HG02870 (cell line): ENCODE measurements around the gene SRGAP2.
"Not testable (repeated sequence)": the region's sequence is repeated elsewhere in the genome, so short reads cannot be mapped to it uniquely, and the experiment has no call there.

ENCODE experiments used
- ATAC-seq: cut with Tn5 transposase; IDR thresholded peaks from one replicate; pipeline ENCODE4 v1.9.1; 2021; ENCODE audit warnings: mild to moderate bottlenecking, moderate library complexity; ENCODE audit not compliant: unreplicated experiment

Gene SRGAP2

DNA sequence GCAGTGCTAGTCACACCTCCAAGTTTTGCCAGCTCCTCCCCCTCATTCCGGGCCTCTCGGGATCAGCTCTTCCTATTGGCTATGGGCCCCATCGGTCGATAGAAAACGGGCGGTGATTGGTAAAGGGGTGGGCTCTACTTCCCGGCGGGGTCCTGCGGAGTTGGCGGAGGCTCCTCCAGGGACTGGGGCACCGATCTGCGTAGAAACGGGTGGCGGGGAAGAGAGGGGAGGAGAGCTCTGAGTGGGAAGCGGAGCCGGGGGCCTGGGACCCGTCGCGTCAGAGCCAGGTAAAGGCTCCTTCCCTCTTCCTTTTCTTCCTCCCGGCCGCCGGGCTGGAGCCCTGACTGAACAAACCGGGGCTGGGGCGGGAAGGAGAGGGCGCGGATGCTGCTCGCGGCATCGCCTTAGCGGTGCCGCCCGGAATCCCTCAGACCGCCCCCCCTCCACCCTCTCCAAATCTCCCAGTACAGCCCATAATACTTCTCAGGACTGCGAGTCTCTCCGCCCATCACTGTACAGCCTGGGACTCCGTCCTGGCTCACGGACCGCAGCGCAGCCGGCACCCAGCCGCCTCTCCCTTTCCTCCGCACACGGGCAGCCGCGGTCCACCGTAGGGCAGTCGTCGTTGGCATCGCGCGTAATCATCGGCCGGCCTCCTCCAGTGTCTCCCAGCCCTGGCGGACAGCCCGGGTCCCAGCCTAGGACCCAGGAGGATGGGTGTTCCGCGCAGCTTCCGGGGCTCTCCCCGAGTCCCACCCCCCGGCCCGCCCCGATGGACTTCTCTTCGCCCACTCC is at the start of gene SRGAP2:
SRGAP2 (plus strand) TSS at position 178 of the 795 bp plus-strand sequence. CDS start 2,430 bp downstream, outside the sequence.
- not testable (repeated sequence) for ATAC-seq

DNA sequence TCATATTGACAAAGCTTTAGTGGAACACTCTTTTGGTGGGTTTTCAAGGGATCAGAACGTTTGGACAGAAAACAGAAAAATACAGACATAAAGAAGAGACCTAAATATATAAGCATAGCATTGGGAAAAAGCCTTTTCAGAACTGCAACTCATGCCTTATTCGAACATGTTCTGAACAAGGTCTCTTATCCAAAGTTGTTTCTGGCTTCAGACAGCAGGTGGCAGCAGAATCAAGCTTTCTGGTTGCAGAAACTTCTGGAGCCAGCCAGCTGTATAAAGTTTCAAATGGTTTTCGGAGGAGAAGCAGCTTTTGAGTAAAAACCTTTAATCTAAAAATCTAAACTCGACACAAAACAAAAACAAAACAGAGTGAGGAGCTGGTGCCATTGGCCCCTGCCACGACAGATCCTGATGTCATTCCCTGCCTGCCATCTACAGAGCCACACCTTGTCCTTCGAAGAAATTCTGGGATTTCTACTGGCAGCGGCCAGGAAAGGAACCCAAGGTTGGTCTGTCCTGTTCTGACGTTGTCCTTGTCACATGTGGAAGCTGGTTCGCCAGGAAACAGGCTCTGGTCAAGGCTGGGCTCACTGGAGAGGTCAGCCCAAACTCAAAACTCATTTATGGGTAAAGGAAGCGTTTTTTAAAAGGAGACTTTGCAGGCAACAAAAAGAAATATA is 35.9 kb upstream of the SRGAP2 start:
- ATAC-seq: not testable (repeated sequence)

DNA sequence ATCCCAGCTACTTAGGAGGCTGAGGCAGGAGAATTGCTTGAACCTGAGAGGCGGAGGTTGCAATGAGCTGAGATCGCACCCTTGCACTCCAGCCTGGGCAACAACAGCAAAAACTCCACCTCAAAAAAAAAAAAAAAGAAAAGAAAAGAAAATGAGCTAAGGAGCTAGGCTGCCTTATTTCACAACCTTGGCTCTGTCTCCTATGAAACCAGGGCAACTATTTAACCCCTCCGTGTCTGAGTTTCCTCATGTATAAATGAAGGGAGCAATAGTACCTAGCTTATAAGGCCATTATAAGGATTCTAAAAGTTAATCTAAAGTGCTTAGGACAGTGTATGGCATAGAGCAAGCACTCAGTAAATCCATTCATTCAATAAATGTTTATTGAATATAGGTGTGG is 33.5 kb upstream of the SRGAP2 start:
- not testable (repeated sequence) for ATAC-seq

DNA sequence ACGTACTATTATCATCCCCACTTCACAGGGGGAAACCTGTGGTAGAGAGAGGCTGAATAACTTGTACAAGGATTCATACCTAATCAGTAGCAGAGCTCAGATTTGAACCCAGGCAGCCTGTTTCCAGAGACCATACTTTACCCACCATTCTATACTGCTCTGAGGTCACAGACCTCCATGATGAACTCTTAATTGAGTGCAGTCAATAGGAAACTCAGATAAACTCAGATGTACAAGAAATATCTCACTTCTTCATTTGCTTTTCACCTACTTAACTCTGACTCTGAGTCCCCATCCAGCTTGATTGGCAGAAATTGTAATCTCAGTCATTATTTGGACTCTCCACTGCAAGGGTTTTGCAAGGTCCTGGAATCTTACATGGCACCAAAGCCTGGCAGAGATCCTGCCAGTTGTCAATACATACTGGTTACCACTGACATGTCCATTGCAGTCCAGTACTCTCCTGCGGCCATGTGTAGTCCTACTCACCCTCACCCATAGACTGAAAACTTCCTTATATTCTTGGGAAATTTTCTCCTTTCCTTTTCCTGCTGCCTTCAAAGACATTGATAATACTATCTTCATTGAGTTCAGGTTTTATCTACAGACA is 30.1 kb upstream of the SRGAP2 start:
- ATAC-seq: not testable (repeated sequence)

DNA sequence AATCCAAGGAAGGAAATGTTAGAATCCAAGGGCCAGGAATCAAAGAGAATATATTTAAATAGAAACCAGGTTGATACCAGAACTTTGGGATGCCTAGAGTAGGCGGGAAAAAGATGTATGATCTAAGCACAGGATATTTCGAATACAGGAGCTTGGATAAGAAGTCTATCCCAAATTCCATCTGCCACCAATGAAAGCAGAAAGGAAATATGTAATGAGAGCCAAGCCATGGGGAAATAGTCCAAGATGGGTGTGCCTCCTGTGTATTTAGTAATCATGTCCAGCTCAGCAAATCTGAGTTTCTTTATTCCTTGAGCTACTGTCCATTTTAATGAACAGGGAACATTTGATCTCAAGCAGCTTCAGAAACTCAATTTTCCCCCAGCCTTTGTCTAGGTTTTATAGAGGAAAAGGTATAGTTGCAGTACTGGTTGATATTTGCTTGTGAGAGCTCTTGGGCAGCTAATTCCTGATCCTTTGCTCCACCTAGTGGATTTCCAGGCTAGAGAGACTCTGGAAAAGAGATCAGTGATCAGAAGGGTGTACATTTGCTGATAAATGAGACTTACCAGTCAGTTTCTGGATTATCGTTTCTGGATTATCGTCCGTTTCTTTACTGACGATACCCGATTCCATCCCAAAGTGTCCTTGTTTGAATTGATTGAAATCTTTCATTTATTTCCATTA is 29.0 kb upstream of the SRGAP2 start:
- not testable (repeated sequence) for ATAC-seq

DNA sequence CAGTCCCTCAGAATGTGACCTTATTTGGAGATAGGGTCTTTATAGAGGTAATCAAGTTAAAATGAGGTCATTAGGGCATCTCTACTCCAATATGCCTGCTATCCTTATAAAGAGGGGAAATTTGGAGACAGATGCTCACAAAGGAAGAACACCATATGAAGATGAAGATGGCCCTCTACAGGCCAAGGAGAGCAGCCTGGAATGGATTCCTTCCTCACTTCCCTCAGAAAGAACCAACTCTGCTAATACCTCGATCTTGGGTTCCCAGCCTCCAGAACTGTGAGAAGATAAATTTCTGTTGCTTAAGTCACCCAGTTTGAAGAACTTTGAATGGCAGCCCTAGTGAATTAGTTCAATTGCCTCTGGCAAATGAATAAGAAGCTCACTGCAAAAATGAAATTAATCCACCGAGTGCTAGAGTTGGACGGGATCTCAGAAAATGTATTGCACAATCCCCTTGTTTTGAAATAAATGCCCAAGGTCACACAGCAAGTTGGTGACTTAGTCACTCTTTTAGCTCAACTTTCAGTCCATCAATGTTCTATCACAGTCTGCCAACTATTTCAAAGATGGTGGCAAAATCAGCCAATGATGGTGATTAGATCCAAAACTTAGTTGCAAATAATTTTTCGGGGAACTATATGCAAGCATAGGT is 27.8 kb upstream of the SRGAP2 start:
- ATAC-seq: not testable (repeated sequence)

DNA sequence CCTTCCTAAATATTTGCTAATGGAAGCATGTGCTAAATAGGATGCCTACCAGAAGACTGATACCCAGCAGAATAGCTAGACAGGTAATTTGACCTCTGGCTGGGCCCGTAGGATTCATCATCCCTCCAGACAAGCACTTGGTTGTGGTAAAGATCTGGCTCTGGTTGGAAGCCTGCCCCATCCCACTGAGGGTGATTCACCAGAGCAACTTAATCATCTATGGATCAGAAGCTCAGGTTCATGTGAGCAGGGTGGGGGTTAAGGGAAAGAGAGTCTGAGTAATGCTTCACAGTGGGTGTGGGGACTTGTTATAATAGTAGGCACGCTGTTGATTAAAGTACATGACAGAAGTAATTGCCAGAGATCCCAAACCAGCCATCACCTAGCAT is 27.2 kb upstream of the SRGAP2 start:
- ATAC-seq: not testable (repeated sequence)

DNA sequence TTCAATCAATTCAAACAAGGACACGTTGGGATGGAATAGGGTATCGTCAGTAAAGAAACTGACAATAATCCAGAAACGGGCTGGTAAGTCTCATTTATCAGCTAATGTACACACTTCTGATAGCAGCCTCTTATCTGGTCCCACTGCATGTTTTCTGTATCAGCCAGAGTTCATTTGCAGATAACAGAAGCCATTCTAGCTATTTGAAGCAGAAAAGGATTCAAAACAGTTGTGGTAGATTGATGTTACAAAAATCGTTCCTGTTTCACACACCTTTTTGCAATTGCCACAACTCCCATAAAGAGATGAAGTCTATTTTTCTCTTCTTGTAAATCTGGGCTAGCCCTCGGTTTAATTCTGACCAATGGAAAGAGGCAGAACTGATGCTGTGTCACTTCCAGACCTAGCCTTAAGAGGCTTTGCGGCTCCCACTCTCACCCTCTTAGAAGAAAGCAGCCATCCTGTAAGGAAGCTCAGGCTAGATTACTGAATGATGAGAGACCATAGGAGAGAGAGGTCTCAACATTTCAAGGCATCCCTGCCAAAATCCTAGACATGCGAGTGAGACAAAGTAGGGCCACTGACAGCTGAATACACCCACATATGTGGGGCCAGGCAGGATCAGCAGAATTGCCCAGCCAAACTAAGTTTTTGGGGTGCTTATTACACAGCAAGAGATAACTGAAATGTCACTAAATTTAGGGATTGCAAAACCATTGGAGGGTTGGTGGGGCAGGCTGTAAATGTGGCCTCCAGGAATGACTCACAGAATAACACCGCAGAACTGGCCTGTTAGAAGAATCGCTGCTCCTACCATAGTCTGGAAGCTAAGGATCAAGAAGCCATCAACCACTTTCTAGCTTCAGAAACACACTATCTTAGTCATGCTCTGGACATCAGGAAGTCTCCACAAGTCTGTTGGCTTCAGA is 25.0 kb upstream of the SRGAP2 start:
- ATAC-seq: not testable (repeated sequence)

DNA sequence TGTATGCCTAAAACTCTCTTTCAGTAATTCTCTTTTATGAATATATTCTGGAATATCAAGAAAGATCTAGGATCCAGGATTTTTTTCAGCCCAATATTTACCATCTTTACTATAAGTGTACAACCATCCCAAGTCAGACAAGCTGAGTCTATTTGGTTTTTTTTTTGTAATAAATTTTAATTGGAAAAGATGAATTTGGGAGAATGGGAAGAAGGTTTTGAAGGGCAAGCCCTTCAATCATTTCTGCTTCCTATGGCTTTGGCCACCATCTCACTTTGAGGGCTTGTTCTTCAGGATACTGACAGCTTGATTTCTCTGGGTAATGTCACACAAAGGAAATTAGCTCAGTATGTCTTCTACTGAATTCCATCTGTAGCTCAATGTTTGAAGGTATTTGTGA is 23.7 kb upstream of the SRGAP2 start:
- not testable (repeated sequence) for ATAC-seq

DNA sequence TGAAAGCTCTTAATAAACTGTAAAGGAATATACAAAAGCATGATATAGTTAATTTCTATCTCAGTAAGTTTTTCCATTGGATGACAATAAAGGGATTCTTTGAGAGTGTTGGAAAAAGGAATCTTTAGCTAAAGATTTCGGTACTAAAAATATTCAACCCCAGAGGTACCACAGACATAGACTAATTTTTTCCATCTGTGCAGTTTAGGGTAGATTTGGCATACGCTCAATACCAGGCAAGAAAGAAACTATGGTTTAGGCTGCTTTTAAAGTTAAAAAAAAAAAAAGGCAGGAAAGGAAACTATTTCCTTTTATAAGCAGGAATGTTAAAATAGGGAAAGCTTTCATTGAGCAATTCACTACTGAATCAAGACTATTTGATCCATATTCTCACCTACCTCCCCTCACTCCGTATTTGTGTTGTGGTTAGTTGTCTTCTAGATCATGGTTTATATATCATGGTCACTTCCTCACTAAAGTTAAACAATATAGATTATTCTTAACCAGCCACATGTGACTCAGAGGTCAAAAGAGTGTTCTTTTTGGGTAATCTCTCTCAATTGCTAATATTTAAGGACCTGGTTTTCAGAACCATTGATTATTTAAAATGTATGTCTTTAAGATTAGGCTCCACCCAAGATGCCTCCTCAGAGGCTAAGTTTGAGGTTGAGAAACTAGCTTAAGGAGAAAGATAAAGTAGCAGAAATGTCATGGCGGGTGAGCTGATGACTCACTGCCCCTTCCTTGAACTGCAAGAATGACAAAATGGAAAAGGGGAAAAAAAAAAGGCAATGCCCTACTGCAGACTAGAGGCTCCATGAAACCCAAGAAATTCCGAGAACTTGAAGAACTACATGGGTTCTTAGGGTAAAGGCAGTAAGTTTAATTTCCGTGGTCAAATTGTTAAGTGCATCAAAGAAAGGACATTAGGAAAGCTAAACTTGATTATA is 20.7 kb upstream of the SRGAP2 start:
- not testable (repeated sequence) for ATAC-seq

DNA sequence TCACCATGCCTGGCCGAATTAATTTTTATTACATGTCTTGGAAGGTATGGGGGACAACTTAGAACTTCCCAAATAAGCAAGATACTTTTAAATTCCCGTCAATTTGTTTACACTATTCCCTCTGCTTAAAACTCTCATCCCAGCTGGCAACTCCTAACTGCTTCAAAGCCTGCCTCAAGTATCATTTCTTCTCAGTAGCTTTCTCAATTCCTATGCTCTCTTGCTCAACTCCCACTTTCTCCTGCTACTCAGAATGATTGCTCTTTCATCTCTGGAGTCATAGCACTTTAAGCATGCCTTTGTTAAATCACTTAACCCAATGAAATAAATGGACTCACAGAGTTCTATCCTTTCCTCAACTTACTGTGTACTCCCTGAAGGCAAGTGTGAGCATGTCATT is 19.6 kb upstream of the SRGAP2 start:
- ATAC-seq: not testable (repeated sequence)

DNA sequence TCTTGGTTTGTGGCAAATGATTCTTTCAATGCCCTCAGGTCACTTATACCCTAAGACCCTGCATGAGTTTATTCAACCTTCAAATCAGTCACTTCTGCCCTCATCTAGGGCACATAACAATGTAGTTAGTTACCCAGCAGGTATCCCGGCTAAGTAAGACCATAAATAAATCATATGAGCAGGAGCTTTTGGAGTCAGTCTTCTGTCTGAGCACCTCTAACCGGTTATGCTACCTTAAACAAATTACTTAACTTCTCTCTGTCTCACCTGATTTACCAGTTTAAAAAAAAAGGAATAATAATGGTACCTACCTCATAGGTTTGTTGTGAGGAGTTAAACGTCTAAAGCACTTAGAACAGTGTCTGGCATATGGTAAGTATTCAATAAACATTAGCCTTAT is 17.6 kb upstream of the SRGAP2 start:
- ATAC-seq: not testable (repeated sequence)

DNA sequence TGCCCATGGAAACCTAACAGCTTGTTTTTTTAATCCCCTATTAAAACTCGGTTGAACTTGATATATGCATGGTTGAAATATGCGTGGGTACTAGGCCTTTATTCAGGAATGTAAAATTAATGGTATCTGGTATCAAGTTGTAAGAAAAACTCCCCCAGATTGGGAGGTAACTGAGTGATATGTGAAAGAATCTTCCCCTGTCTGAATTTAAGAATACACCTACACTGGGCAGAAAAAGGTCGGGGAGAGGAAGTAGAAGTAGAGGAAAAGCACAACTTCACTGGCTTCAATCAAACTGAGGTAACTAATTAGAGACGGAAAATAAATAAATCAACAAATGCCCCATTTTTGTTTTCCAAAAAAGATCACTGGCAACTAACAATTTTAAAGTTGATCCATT is 16.5 kb upstream of the SRGAP2 start:
- not testable (repeated sequence) for ATAC-seq

DNA sequence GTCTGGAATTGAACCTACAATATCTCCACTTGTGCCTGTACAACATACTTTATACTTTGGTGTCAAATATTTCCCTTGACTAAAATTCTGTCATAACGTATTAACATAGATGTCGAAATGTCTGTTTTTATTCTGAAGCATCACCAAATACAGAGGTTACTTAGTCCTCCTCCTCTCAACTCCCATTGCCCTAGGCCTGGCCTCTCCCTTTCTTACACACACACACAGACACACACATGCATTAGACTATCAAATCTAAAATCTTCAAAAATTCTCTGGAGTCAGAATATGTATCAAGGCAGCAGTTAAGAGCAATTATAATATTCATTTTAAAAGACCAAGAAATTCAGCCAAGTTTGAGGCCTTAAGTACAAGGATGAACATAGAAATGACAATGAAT is 8.2 kb upstream of the SRGAP2 start:
- ATAC-seq: not testable (repeated sequence)

DNA sequence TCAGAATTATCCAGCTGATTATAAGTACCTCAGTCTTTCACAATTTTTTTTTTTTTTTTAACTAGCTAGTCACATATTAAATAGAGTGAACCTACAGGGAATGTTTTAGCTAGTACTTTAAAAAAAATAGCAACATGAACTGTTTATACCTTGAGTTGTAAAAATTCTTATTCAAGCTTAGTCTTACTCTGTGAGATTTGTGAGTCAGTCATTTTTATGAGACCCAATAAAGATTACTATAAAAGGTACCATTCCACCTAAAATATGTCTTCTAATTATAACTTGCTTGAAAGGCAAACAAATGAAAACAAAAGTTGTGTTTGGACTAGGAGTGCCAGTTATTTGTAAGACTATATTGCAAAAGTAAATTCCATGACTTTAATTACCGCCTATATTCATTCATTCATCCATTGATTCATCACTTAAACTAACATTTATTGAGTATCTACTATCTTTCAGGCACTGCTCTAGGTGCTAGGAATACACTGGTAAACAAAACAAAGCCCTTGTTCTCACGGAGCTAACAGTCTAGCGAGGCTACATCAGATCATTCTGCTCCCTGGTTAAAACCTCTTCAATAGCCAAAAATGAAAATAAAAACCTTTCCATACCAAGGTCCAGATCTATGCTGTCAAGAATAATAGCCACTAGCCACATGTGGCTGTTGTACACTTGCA is 6.5 kb upstream of the SRGAP2 start:
- ATAC-seq: not testable (repeated sequence)

DNA sequence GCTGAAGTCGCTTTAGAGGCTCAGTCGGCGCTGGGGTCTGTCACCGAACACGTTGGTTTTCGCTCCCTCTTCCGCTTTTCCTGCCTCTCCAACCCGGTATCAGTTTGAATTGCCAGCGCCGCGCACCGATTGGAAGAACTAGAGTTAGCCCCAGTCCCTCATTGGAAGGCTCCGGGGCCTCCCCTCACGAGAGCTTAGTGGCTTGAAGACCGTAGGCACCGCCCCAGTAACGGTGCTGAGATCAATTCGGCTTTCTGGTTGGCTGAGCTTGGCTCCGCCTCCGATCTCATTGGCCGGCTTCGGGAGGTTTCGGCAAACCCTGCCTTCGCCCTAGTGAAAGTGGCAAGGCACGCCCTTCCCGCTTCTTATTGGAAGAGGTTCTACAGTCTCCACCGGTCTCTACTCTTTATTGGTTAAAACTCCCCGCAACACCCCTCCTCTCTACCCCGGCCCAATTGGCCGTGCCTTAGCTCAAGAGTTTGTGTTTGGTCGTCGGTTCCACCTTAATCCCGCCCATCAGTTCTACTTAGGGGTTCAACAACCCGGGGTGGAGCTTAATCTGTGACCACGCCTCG is 465 bp upstream of the SRGAP2 start, which contains the start of gene FAM72A:
FAM72A (minus strand) TSS at position 51 of the 575 bp plus-strand sequence. CDS start 814 bp downstream, outside the sequence.
- ATAC-seq: peak; percentile 85

DNA sequence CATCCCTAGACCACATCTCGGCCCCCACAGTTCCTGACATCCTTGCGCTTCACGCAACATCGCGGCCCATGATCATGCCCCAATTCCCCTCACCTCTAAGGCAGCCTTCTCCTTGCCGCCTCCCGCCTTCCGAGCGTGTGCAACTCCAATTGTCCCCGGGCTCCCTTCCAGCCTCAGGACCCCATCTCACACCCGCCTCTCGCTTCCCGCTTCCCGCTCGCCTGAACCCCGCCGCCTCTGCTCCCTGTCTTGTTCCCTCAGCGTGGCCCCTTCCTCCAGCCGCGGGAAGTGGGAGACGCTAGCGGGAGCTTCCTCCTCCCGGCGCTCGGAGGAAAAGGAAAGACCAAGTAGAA is 794 bp downstream of the SRGAP2 start:
- not testable (repeated sequence) for ATAC-seq
